DOHH2 (cell line): ENCODE measurements around the gene HUWE1.

Experiments
- H3F3A ChIP-seq: fragments of 200-600 bp; sonication (generic), shearing (Covaris generic); 2 replicates; pipeline ENCODE4 v1.6.0; 2016; ENCODE audit warnings: antibody characterized with exemption, mild to moderate bottlenecking; ENCODE audit not compliant: control insufficient read depth, insufficient read depth
- H3K27ac ChIP-seq: fragments of 200-600 bp; sonication (generic); 2 replicates; pipeline ENCODE4 v1.5.1; 2014; ENCODE audit warnings: low read depth, mild to moderate bottlenecking, low read length, moderate library complexity
- H3K27me3 ChIP-seq: fragments of 200-600 bp; sonication (generic); 2 replicates; pipeline ENCODE4 v1.6.1; 2014; ENCODE audit warnings: mild to moderate bottlenecking, low read length, mixed read lengths; ENCODE audit not compliant: control insufficient read depth
- H3K36me3 ChIP-seq: fragments of 200-600 bp; sonication (generic); 2 replicates; pipeline ENCODE4 v1.6.1; 2014; ENCODE audit warnings: mild to moderate bottlenecking, low read length, moderate library complexity, mixed read lengths; ENCODE audit not compliant: control insufficient read depth
- H3K4me1 ChIP-seq: fragments of 200-600 bp; sonication (generic); 2 replicates; pipeline ENCODE4 v1.6.1; 2014; ENCODE audit warnings: mild to moderate bottlenecking, low read length, mixed read lengths; ENCODE audit not compliant: control insufficient read depth
- H3K4me2 ChIP-seq: fragments of 200-600 bp; sonication (generic); 2 replicates; pipeline ENCODE4 v1.6.0; 2014; ENCODE audit warnings: mild to moderate bottlenecking, low read length, moderate library complexity
- H3K4me3 ChIP-seq: fragments of 200-600 bp; sonication (generic); 2 replicates; pipeline ENCODE4 v1.5.1; 2014; ENCODE audit warnings: mild to moderate bottlenecking, low read length, mixed read lengths
- H3K79me2 ChIP-seq: fragments of 200-600 bp; sonication (generic); 2 replicates; pipeline ENCODE4 v1.6.1; 2014; ENCODE audit warnings: mild to moderate bottlenecking, low read length, mixed read lengths; ENCODE audit not compliant: control insufficient read depth
- H3K9me2 ChIP-seq: fragments of 200-600 bp; sonication (generic); replicated peaks from 2 replicates; pipeline ENCODE4 v1.6.1; 2014; ENCODE audit warnings: mild to moderate bottlenecking, low read length, mixed read lengths; ENCODE audit not compliant: control insufficient read depth
- H3K9me3 ChIP-seq: fragments of 200-600 bp; sonication (generic); 2 replicates; pipeline ENCODE4 v1.6.1; 2014; ENCODE audit warnings: antibody characterized with exemption, low read length, mixed read lengths; ENCODE audit not compliant: control insufficient read depth, insufficient read depth
- H4K20me1 ChIP-seq: fragments of 200-600 bp; sonication (generic); 2 replicates; pipeline ENCODE4 v1.6.0; 2014; ENCODE audit warnings: low read depth, mild to moderate bottlenecking, antibody characterized with exemption, low read length, moderate library complexity; ENCODE audit not compliant: control insufficient read depth, insufficient read depth
- EZH2phosphoT487 ChIP-seq: fragments of 200-600 bp; sonication (generic); IDR thresholded peaks from 2 replicates; pipeline ENCODE4 v1.6.1; 2017; ENCODE audit warnings: borderline replicate concordance, mild to moderate bottlenecking, antibody characterized with exemption, low read length, moderate library complexity, mixed read lengths
- TF ChIP-seq, protein P1 (sequence below): fragments of 200-600 bp; sonication (generic); IDR thresholded peaks from one replicate; pipeline ENCODE4 v1.5.1; 2014; ENCODE audit warnings: antibody characterized with exemption, mild to moderate bottlenecking, low read depth, low read length; ENCODE audit not compliant: poor library complexity, severe bottlenecking

Gene HUWE1

DNA sequence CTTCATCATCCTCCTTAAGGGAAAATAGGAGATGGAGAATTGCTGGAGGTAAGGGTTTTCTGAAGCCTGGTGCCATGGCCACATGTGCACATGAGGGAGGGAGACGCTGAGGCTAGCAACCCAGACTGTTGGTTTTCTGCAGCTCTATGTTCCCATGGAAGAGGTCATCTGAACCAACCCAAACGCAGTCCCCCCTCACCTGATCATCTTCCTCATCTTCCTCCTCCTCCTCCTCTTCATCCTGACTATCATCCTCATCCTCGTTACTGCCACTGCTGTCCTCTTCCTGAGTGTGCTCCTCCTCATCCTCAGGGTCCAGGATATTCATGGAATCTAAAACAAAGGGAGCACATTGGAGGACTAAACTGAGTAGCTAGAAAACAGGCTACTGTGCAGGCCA, 124.6 kb downstream of the HUWE1 start:
- Histone ChIP-seq H3K36me3 (peaks cover 94% of the 10 kb centered on the region), H3K9me3 (no peaks in the 10 kb centered on the region), H3K4me1 (no peaks in the 10 kb centered on the region), H3K27ac (no peak overlapping the region), H3K9me2 (no peaks in the 10 kb centered on the region), H3F3A (no peaks in the 10 kb centered on the region), H3K27me3 (no peaks in the 10 kb centered on the region), H3K4me3 (no peak overlapping the region), H4K20me1 (no peaks in the 10 kb centered on the region), H3K79me2 (no peaks in the 10 kb centered on the region), H3K4me2 (no peak overlapping the region)
- no peak for TF ChIP-seq EZH2phosphoT487
- TF ChIP-seq, protein P1, sequence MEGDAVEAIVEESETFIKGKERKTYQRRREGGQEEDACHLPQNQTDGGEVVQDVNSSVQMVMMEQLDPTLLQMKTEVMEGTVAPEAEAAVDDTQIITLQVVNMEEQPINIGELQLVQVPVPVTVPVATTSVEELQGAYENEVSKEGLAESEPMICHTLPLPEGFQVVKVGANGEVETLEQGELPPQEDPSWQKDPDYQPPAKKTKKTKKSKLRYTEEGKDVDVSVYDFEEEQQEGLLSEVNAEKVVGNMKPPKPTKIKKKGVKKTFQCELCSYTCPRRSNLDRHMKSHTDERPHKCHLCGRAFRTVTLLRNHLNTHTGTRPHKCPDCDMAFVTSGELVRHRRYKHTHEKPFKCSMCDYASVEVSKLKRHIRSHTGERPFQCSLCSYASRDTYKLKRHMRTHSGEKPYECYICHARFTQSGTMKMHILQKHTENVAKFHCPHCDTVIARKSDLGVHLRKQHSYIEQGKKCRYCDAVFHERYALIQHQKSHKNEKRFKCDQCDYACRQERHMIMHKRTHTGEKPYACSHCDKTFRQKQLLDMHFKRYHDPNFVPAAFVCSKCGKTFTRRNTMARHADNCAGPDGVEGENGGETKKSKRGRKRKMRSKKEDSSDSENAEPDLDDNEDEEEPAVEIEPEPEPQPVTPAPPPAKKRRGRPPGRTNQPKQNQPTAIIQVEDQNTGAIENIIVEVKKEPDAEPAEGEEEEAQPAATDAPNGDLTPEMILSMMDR, result no peak

DNA sequence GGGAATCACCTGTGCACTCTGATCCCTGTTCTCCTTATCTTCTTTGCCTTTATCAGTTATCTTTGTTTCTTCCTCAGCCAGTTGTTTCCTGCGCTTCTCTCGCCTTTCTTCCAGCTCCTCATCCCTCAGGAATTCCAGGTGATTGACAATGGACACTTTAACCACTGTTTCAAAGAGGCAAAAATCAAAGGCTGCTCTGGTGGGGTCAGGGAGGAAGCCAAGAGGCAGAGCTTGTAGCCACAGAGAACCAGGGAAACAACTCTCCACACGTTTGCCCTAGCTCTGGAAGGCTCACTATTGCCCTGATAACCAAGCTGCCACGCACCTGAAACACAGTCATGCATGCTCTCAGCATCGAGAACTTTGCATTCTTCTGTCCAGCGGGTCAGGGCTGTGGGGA, 127.9 kb downstream of the HUWE1 start:
- H4K20me1 ChIP-seq, result no peaks in the 10 kb centered on the region
- H3K9me2 ChIP-seq, result no peaks in the 10 kb centered on the region
- H3K27me3 ChIP-seq, result no peaks in the 10 kb centered on the region
- no peak overlapping the region for H3K27ac ChIP-seq
- H3K4me2 ChIP-seq, result no peak overlapping the region
- H3K9me3 ChIP-seq, result no peaks in the 10 kb centered on the region
- peaks cover 89% of the 10 kb centered on the region for H3K36me3 ChIP-seq
- no peaks in the 10 kb centered on the region for H3F3A ChIP-seq
- H3K79me2 ChIP-seq, result no peaks in the 10 kb centered on the region
- TF ChIP-seq, protein P1, result no peak
- TF ChIP-seq EZH2phosphoT487, result no peak
- no peak overlapping the region for H3K4me3 ChIP-seq
- H3K4me1 ChIP-seq, result no peaks in the 10 kb centered on the region

DNA sequence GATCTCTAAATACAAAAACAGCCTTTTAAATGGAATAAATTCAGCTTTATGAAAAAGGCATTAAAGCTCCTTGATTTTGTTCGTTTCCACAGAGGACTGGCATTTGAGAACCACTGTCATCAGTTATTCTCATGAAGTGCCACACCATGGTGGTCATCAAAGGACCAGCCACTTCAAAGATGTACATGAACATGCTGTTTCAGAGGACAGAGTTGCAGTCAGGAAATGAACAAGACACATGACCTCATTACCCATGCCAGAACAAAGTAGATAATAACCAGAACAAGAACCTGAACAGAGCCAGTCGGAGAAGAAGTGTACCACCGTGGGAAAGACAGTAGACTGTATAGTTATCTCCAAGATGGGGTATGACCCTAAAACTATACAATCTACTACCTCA, 129.7 kb downstream of the HUWE1 start:
- TF ChIP-seq, protein P1, result no peak
- no peak for TF ChIP-seq EZH2phosphoT487

More for the DNA sequence above, 129.7 kb downstream of the HUWE1 start:
- H3K36me3 ChIP-seq, result peaks cover 82% of the 10 kb centered on the region
- no peaks in the 10 kb centered on the region for H3K9me2 ChIP-seq
- H3K9me3 ChIP-seq, result no peaks in the 10 kb centered on the region
- no peak overlapping the region for H3K4me3 ChIP-seq
- H3K27me3 ChIP-seq, result no peaks in the 10 kb centered on the region
- no peak overlapping the region for H3K27ac ChIP-seq
- H3K4me2 ChIP-seq, result no peak overlapping the region
- H3K79me2 ChIP-seq, result no peaks in the 10 kb centered on the region
- H4K20me1 ChIP-seq, result no peaks in the 10 kb centered on the region
- no peaks in the 10 kb centered on the region for H3F3A ChIP-seq
- no peaks in the 10 kb centered on the region for H3K4me1 ChIP-seq
